ENCODE results near the gene EPB41L2.

Gene EPB41L2

GRCh38 chr6:131038597-131039344 is 24.3 kb downstream of the EPB41L2 start:
- TF ChIP-seq CTCF (IDR thresholded peaks at IDR 0.05; ENCODE audit: borderline replicate concordance, insufficient read depth, low read depth, low read length), result no peak
- H3K4me3 ChIP-seq (ENCODE audit: low read depth, low read length), result no peak overlapping the region

GRCh38 chr6:131037194-131037897 is 25.7 kb downstream of the EPB41L2 start:
- no peak for TF ChIP-seq CTCF (IDR thresholded peaks at IDR 0.05; ENCODE audit: borderline replicate concordance, insufficient read depth, low read depth, low read length)
- no peak overlapping the region for H3K4me3 ChIP-seq (ENCODE audit: low read depth, low read length)

GRCh38 chr6:131036601-131037000 is 26.4 kb downstream of the EPB41L2 start:
- TF ChIP-seq CTCF (IDR thresholded peaks at IDR 0.05; ENCODE audit: borderline replicate concordance, insufficient read depth, low read depth, low read length), result no peak
- no peak overlapping the region for H3K4me3 ChIP-seq (ENCODE audit: low read depth, low read length)

- no peak for TF ChIP-seq CTCF (IDR thresholded peaks at IDR 0.05; ENCODE audit: borderline replicate concordance, insufficient read depth, low read depth, low read length)
- no peak overlapping the region for H3K4me3 ChIP-seq (ENCODE audit: low read depth, low read length)
Measured at GRCh38 chr6:131036143-131036542, 26.9 kb downstream of the EPB41L2 start.

GRCh38 chr6:131035582-131035981 is 27.5 kb downstream of the EPB41L2 start:
- TF ChIP-seq CTCF (IDR thresholded peaks at IDR 0.05; ENCODE audit: borderline replicate concordance, insufficient read depth, low read depth, low read length), result no peak
- no peak overlapping the region for H3K4me3 ChIP-seq (ENCODE audit: low read depth, low read length)

- TF ChIP-seq CTCF (IDR thresholded peaks at IDR 0.05; ENCODE audit: borderline replicate concordance, insufficient read depth, low read depth, low read length), result no peak
Measured at GRCh38 chr6:131033631-131034030, 29.4 kb downstream of the EPB41L2 start.

More at GRCh38 chr6:131033631-131034030, 29.4 kb downstream of the EPB41L2 start:
- no peak overlapping the region for H3K4me3 ChIP-seq (ENCODE audit: low read depth, low read length)

All from GM12875 (cell line).